Tibial nerve (tissue), 4 donors: ENCODE measurements around the gene GNB1L.

Experiments used
- EP300 ChIP-seq, 2 donors: sonication (generic); formaldehyde crosslinking; IDR thresholded peaks; one replicate each; pipeline ENCODE4 v1.6.1; 2017; ENCODE audit warnings: antibody characterized with exemption in 2 of 2, mild to moderate bottlenecking in 1 of 2
- POLR2A ChIP-seq, 2 donors: fragments of 450-650 bp; IDR thresholded peaks; one replicate each; pipeline ENCODE4 v1.6.1; 2017; ENCODE audit warnings: antibody characterized with exemption in 2 of 2, mild to moderate bottlenecking in 2 of 2, moderate library complexity in 2 of 2
- TF ChIP-seq, protein P1 (sequence below), 5 experiments: fragments of 200-600 bp in 3 of 5; fragments of 450-650 bp in 2 of 5; sonication (generic) in 3 of 5; IDR thresholded peaks; one replicate each; pipeline ENCODE4 v1.5.1; 2016 to 2019; ENCODE audit warnings: antibody characterized with exemption in 5 of 5, mild to moderate bottlenecking in 3 of 5, moderate library complexity in 2 of 5

GRCh38 chr22:19785461-19786263 is 69.0 kb downstream of the GNB1L start:
- TF ChIP-seq, protein P1, sequence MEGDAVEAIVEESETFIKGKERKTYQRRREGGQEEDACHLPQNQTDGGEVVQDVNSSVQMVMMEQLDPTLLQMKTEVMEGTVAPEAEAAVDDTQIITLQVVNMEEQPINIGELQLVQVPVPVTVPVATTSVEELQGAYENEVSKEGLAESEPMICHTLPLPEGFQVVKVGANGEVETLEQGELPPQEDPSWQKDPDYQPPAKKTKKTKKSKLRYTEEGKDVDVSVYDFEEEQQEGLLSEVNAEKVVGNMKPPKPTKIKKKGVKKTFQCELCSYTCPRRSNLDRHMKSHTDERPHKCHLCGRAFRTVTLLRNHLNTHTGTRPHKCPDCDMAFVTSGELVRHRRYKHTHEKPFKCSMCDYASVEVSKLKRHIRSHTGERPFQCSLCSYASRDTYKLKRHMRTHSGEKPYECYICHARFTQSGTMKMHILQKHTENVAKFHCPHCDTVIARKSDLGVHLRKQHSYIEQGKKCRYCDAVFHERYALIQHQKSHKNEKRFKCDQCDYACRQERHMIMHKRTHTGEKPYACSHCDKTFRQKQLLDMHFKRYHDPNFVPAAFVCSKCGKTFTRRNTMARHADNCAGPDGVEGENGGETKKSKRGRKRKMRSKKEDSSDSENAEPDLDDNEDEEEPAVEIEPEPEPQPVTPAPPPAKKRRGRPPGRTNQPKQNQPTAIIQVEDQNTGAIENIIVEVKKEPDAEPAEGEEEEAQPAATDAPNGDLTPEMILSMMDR (IDR thresholded peaks at IDR 0.05), result no peak
- TF ChIP-seq EP300 (IDR thresholded peaks at IDR 0.05) (no peak), POLR2A (IDR thresholded peaks at IDR 0.05) (no peak)
